ENCODE measurements around the gene KXD1.

DNA sequence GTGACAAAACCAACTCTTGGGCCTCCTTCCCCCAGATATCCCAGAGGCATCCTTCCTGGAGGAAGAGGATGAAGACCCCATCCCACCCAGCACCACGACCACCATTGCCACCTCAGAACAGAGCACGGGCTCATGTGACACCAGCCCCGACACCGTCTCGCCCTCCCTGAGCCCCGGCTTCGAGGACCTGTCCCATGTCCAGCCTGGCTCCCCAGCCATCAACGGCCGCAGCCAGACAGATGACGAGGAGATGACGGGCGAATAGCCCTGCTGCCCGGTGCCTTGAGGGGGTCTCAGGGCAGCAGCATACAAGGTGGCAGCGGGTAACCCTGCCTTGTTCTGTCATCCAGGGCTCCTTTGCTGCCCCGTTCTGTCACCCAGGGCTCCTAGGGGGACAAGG lies 10.7 kb downstream of the KXD1 start:
- TF ChIP-seq SUZ12 (IDR thresholded peaks at IDR 0.05; ENCODE audit: extremely low read depth, insufficient read depth, insufficient read length): no peak
- TF ChIP-seq YY1 (IDR thresholded peaks at IDR 0.05; ENCODE audit: insufficient read depth, insufficient read length): no peak
- TF ChIP-seq ZNF274 (IDR thresholded peaks at IDR 0.05; ENCODE audit: low read depth, low read length): no peak

All from NT2/D1 (cell line).